ENCODE data around the gene GOLGB1.

Gene GOLGB1

GRCh38 chr3:121677141-121677540, 72.4 kb downstream of the GOLGB1 start:
- no peak for DNase-seq

GRCh38 chr3:121670676-121671075, 78.9 kb downstream of the GOLGB1 start:
- no peak for DNase-seq

GRCh38 chr3:121667333-121667732, 82.2 kb downstream of the GOLGB1 start:
- DNase-seq: no peak

GRCh38 chr3:121665488-121665887, 84.1 kb downstream of the GOLGB1 start:
- no peak for DNase-seq

GRCh38 chr3:121663171-121663847, 86.2 kb downstream of the GOLGB1 start:
- DNase-seq: no peak

GRCh38 chr3:121662742-121663141, 86.8 kb downstream of the GOLGB1 start:
- no peak for DNase-seq

GRCh38 chr3:121661376-121661775, 88.2 kb downstream of the GOLGB1 start:
- DNase-seq: no peak

- no peak for DNase-seq
These were observed 89.0 kb downstream of the GOLGB1 start, which contains the start of gene HCLS1 for GRCh38 chr3:121660356-121661171. Gene HCLS1 (minus strand): TSS chr3:121660903. CDS start chr3:121658347, 2,556 bp downstream.

- no peak for DNase-seq
These were observed 90.0 kb downstream of the GOLGB1 start for GRCh38 chr3:121659586-121659985.

- no peak for DNase-seq
These were observed 90.7 kb downstream of the GOLGB1 start for GRCh38 chr3:121658716-121659435.

- DNase-seq: no peak
These were observed 94.8 kb downstream of the GOLGB1 start for GRCh38 chr3:121654493-121655385.

- DNase-seq: no peak
These were observed 97.9 kb downstream of the GOLGB1 start for GRCh38 chr3:121651684-121652083.

GRCh38 chr3:121649645-121650044, 99.9 kb downstream of the GOLGB1 start:
- no peak for DNase-seq

GRCh38 chr3:121648219-121648958, 101.2 kb downstream of the GOLGB1 start:
- no peak for DNase-seq

GRCh38 chr3:121645054-121645453, 104.5 kb downstream of the GOLGB1 start:
- no peak for DNase-seq

GRCh38 chr3:121642601-121643314, 106.8 kb downstream of the GOLGB1 start:
- no peak for DNase-seq

- no peak for DNase-seq
These were observed 108.4 kb downstream of the GOLGB1 start for GRCh38 chr3:121641127-121641526.

GRCh38 chr3:121637922-121638321, 111.6 kb downstream of the GOLGB1 start:
- DNase-seq: no peak

- DNase-seq: no peak
These were observed 119.2 kb downstream of the GOLGB1 start for GRCh38 chr3:121630355-121630754.

- no peak for DNase-seq
These were observed 119.9 kb downstream of the GOLGB1 start for GRCh38 chr3:121629601-121630000.

- no peak for DNase-seq
These were observed 121.9 kb downstream of the GOLGB1 start for GRCh38 chr3:121627622-121628021.

Data from eye (tissue), 1 donor.